K562 treated with DMSO at 1 percent for 48 hours (cell line): ENCODE measurements around the gene RNASE4. TPM values are rescaled to one million over a fixed set of nuclear protein-coding genes. Genes with fewer than 3 reads are reported as not detected.

ENCODE experiments used
- total RNA-seq: library from RNA; unstranded; fragments of 300-600 nt; gene quantifications from 2 replicates; pipeline ENCODE4 v1.2.3, GENCODE V29; 2022; ENCODE audit warnings: low replicate concordance; ENCODE audit errors: extremely low read depth

RNASE4 gene
- not detected in 2 replicates for total RNA-seq

GRCh38 chr14:20683891-20684661, at the start of gene RNASE4:
RNASE4 (plus strand) TSS chr14:20684560; CDS start chr14:20699372, 14,812 bp downstream.

GRCh38 chr14:20641591-20641990, 42.8 kb upstream of the RNASE4 start, which contains the start of gene OR6S1:
OR6S1 (minus strand) TSS chr14:20641691; CDS start chr14:20641691, 0 bp downstream.

GRCh38 chr14:20688167-20688839, 3.9 kb downstream of the RNASE4 start, which contains the start of gene ANG:
ANG (plus strand) TSS chr14:20688764; CDS start chr14:20693565, 4,801 bp downstream.

GRCh38 chr14:20745571-20746358, 61.4 kb downstream of the RNASE4 start, which contains the start of gene EDDM3A:
EDDM3A (plus strand) TSS chr14:20745887; CDS start chr14:20747581, 1,694 bp downstream.

Other genes with a start within 250 kb of the RNASE4 start
- gene KLHL33, start 248.4 kb upstream of the RNASE4 start, total RNA-seq: not detected in 2 replicates
- gene OSGEP, start 229.7 kb upstream of the RNASE4 start, total RNA-seq: not detected in 2 replicates
- gene APEX1, start 229.3 kb upstream of the RNASE4 start, total RNA-seq: not detected in 2 replicates
- not detected in 2 replicates for gene PIP4P1, start 223.1 kb upstream of the RNASE4 start, total RNA-seq
- gene PNP, start 215.2 kb upstream of the RNASE4 start, total RNA-seq: not detected in 2 replicates
- gene RNASE10, start 179.0 kb upstream of the RNASE4 start, total RNA-seq: not detected in 2 replicates
- not detected in 2 replicates for gene RNASE9, start 123.5 kb upstream of the RNASE4 start, total RNA-seq
- gene RNASE11, start 96.6 kb upstream of the RNASE4 start, total RNA-seq: not detected in 2 replicates
- gene RNASE12, start 93.2 kb upstream of the RNASE4 start, total RNA-seq: not detected in 2 replicates
- not detected in 2 replicates for gene OR6S1, start 42.9 kb upstream of the RNASE4 start, total RNA-seq
- gene ANG, start 4.2 kb downstream of the RNASE4 start, total RNA-seq: not detected in 2 replicates
- gene EDDM3A, start 61.3 kb downstream of the RNASE4 start, total RNA-seq: not detected in 2 replicates
- gene EDDM3B, start 83.8 kb downstream of the RNASE4 start, total RNA-seq: not detected in 2 replicates
- not detected in 2 replicates for gene RNASE6, start 96.7 kb downstream of the RNASE4 start, total RNA-seq
- not detected in 2 replicates for gene RNASE1, start 118.3 kb downstream of the RNASE4 start, total RNA-seq
- not detected in 2 replicates for gene RNASE3, start 206.8 kb downstream of the RNASE4 start, total RNA-seq